Right renal cortex interstitium (tissue), 3 donors: ENCODE results near the gene SLC9A2. TPM values are rescaled to one million over a fixed set of nuclear protein-coding genes. Genes with fewer than 3 reads are reported as not detected.

ENCODE experiments used
- DNase-seq, 3 donors: peaks; one replicate each; pipeline ENCODE4 v3.0.0-alpha.2; 2013; ENCODE audit warnings: low read depth in 3 of 3, low spot score in 2 of 3
- polyA plus RNA-seq, 3 donors: library from polyadenylated mRNA; unstranded; fragments of 120-200 nt; gene quantifications; one replicate each; pipeline ENCODE4 v1.2.1, GENCODE V29; 2013; ENCODE audit not compliant: insufficient read length in 3 of 3

Gene SLC9A2
- polyA plus RNA-seq, 3 donors: 5.7 to 7.4 (median 7.2) TPM

GRCh38 chr2:102718387-102719316 is 99.3 kb downstream of the SLC9A2 start:
- no peak for DNase-seq

- DNase-seq: no peak
These were observed 104.7 kb downstream of the SLC9A2 start for GRCh38 chr2:102724016-102724490.

GRCh38 chr2:102724553-102724952 is 105.2 kb downstream of the SLC9A2 start:
- DNase-seq: no peak

- DNase-seq: no peak
These were observed 107.1 kb downstream of the SLC9A2 start for GRCh38 chr2:102726128-102727087.

- DNase-seq: peak in 1 of 3 donors; percentile 16
These were observed 116.2 kb downstream of the SLC9A2 start for GRCh38 chr2:102735416-102736109.

- peak in 1 of 3 donors; percentile 16 for DNase-seq
These were observed 116.7 kb downstream of the SLC9A2 start for GRCh38 chr2:102736110-102736409.

GRCh38 chr2:102736410-102737409 is 117.4 kb downstream of the SLC9A2 start:
- DNase-seq: peak in 2 of 3 donors; percentile 50 to 65

- DNase-seq: no peak
These were observed 118.1 kb downstream of the SLC9A2 start for GRCh38 chr2:102737431-102737830.

- no peak for DNase-seq
These were observed 123.9 kb downstream of the SLC9A2 start for GRCh38 chr2:102743259-102743658.

- no peak for DNase-seq
These were observed 128.8 kb downstream of the SLC9A2 start for GRCh38 chr2:102748107-102748506.

- DNase-seq: no peak
These were observed 130.6 kb downstream of the SLC9A2 start for GRCh38 chr2:102749938-102750337.

GRCh38 chr2:102753563-102754159 is 134.3 kb downstream of the SLC9A2 start:
- no peak for DNase-seq

GRCh38 chr2:102754456-102755145 is 135.2 kb downstream of the SLC9A2 start:
- DNase-seq: no peak

- DNase-seq: no peak
These were observed 135.9 kb downstream of the SLC9A2 start for GRCh38 chr2:102755284-102755683.

GRCh38 chr2:102758439-102758838 is 139.1 kb downstream of the SLC9A2 start:
- DNase-seq: no peak
